MM.1S (cell line): ENCODE results near the gene FAM180B.

Source experiments
- EZH2 ChIP-seq: fragments of 300-600 bp; sonication (generic); optimal IDR thresholded peaks from 2 replicates; pipeline ENCODE3; 2017; ENCODE audit warnings: low read depth, mild to moderate bottlenecking, antibody characterized with exemption, low read length, mixed read lengths
- EZH2phosphoT487 ChIP-seq: fragments of 300-600 bp; sonication (generic); IDR thresholded peaks from 2 replicates; pipeline ENCODE4 v1.6.1; 2018; ENCODE audit warnings: antibody characterized with exemption, low read length
- TF ChIP-seq, protein P1 (sequence below): fragments of 300-600 bp; sonication (generic); IDR thresholded peaks from 2 replicates; pipeline ENCODE4 v1.5.1; 2016; ENCODE audit warnings: antibody characterized with exemption, low read length, mixed read lengths

DNA sequence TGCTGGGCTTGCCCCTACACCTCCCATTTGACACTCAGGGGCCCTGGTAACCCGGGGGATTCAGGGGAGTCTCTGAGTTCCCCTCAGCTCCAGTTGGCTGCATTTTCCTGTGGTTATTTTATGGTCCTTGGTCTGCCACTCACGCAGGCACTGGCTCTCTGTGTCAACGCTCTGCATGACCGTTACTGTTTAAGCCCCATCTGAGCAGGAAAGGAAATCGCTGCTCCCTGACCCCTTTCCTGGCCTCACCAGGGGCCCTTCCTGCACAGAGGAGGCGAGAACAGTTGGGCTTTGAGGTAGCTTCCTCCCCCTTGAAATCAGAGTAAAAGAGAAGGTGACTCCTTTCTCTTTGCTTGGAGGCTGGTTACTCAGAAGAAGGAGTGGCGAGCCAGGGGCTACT lies 5.3 kb downstream of the FAM180B start:
- TF ChIP-seq, protein P1, sequence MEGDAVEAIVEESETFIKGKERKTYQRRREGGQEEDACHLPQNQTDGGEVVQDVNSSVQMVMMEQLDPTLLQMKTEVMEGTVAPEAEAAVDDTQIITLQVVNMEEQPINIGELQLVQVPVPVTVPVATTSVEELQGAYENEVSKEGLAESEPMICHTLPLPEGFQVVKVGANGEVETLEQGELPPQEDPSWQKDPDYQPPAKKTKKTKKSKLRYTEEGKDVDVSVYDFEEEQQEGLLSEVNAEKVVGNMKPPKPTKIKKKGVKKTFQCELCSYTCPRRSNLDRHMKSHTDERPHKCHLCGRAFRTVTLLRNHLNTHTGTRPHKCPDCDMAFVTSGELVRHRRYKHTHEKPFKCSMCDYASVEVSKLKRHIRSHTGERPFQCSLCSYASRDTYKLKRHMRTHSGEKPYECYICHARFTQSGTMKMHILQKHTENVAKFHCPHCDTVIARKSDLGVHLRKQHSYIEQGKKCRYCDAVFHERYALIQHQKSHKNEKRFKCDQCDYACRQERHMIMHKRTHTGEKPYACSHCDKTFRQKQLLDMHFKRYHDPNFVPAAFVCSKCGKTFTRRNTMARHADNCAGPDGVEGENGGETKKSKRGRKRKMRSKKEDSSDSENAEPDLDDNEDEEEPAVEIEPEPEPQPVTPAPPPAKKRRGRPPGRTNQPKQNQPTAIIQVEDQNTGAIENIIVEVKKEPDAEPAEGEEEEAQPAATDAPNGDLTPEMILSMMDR, result no peak
- TF ChIP-seq EZH2, result no peak
- no peak for TF ChIP-seq EZH2phosphoT487
